ENCODE data around the gene KIAA0586. TPM values are rescaled to one million over a fixed set of nuclear protein-coding genes. Genes with fewer than 3 reads are reported as not detected.
"Not testable (repeated sequence)": the region's sequence is repeated elsewhere in the genome, so short reads cannot be mapped to it uniquely, and the experiment has no call there.

KIAA0586 gene
- polyA plus RNA-seq, 3 donors from 2014 or later: 5.4 to 26.4 (median 10.1) TPM

DNA sequence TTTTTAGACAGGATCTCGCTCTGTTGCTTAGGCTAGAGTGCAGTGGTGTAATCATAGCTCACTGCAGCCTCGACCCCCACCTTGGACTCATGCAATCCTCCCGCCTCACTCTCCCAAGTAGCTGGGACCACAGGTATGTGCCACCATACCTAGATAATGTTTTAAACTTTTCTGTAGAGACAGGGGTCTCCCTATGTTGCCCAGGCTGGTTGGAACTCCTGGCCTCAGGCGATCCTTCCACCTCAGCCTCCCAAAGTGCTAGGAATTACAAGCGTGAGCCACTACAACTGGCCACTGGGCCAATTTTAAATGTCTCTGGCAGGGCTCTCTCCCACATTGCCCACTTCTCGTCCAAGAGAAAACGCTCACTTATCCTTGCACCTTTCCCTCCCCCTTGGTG is 143.7 kb downstream of the KIAA0586 start:
- H3K9me3 Mint-ChIP-seq: no peaks in the 10 kb centered on the region
- peaks cover 0 to 1% (median 0%) of the 10 kb centered on the region in 3 donors for H3K36me3 Mint-ChIP-seq
- no peak overlapping the region for H3K4me3 Mint-ChIP-seq
- H3K4me1 Mint-ChIP-seq: no peaks in the 10 kb centered on the region
- H3K27me3 Mint-ChIP-seq (ENCODE audit: low read depth in 3 of 3): peaks cover 0 to 3% (median 0%) of the 10 kb centered on the region in 3 donors
- no peak overlapping the region for H3K27ac Mint-ChIP-seq
- no peak for DNase-seq

DNA sequence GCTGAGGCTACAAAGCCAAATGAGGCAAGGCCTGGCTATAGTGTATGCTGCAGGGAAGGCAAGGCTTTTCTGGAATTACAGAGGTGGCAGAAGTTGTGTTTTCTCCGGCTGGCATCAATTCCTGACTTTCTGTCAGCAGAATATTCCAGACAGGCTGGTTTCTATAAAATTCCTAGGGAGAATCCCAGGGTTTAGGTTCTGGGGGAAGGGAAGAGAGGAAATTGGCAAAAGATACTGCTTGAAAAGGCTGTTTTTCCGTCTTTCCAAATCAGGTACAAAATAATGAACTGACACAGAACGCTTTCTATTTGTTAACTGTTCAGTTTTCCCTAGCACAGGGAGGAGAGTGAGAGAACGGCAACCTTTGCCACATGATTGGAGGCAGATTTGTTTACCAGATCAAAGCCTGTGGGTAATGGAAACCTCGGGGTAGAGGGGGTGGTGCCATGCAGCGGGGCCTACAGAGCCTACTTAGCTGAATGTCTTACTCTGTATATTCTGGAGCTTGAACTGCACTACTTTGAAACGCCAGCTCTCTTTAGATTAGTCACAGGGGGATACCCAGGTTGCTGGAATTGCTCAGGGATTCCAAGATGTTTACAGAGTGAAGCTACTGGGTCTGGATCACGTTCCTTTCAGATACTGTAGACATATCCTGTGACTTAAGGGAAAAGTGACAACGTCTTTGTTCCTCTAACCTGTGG is 144.4 kb downstream of the KIAA0586 start:
- no peak for DNase-seq
- Mint-ChIP-seq H3K9me3 (no peaks in the 10 kb centered on the region), H3K27ac (no peak overlapping the region), H3K36me3 (no peaks in the 10 kb centered on the region), H3K4me1 (no peaks in the 10 kb centered on the region), H3K4me3 (no peak overlapping the region), H3K27me3 (ENCODE audit: low read depth in 3 of 3) (peaks cover 0 to 3% (median 0%) of the 10 kb centered on the region in 3 donors)

- no peaks in the 10 kb centered on the region for H3K4me1 Mint-ChIP-seq
- no peaks in the 10 kb centered on the region for H3K9me3 Mint-ChIP-seq
- no peaks in the 10 kb centered on the region for H3K36me3 Mint-ChIP-seq
- DNase-seq: no peak
- H3K27me3 Mint-ChIP-seq (ENCODE audit: low read depth in 3 of 3): peaks cover 0 to 3% (median 0%) of the 10 kb centered on the region in 3 donors
- no peak overlapping the region for H3K4me3 Mint-ChIP-seq
- no peak overlapping the region for H3K27ac Mint-ChIP-seq
Measured at GRCh38 chr14:58572473-58572853, 144.9 kb downstream of the KIAA0586 start.

DNA sequence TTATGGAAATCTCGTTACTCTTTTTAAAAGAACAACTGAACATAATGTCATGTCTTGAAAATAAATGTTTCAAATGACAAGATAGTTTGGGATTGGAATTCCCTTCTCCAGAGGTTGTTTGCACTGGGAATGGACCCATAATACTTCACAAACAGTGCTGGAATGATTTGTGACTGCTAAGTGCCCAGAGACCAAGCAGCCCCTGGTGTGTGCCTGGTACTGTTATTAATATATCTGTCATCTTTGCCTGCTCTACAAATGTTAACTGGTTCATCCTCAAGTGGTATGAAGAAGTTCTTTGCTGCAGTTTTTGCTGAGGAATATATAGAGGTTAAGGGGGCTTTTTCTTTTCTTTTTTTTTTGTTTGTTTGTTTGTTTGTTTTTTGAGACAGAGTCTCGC is 145.3 kb downstream of the KIAA0586 start:
- Mint-ChIP-seq H3K36me3 (no peaks in the 10 kb centered on the region), H3K4me1 (no peaks in the 10 kb centered on the region), H3K27me3 (ENCODE audit: low read depth in 3 of 3) (peaks cover 0 to 3% (median 0%) of the 10 kb centered on the region in 3 donors), H3K9me3 (no peaks in the 10 kb centered on the region), H3K27ac (no peak overlapping the region), H3K4me3 (no peak overlapping the region)
- no peak for DNase-seq

DNA sequence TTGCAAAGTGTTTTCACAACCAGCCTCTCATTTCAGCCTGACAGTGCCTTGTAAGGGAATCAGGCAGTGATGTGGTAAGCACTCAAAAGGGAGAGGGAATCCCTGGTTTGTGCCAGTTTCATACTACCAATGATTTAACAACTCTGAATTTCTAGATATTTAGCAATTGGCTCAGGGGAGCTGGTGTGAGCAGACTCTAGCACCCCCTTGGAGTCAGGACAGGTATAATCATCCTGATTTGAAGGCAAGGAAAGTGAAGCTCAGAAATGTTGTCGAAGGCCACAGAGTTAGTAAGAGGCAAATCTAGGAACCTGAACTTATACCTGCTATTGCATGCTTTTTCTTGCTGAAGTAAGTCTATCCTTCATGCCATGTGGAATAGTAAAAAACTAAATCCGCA is 147.1 kb downstream of the KIAA0586 start:
- peaks cover 0 to 3% (median 0%) of the 10 kb centered on the region in 3 donors for H3K27me3 Mint-ChIP-seq (ENCODE audit: low read depth in 3 of 3)
- H3K36me3 Mint-ChIP-seq: no peaks in the 10 kb centered on the region
- H3K4me3 Mint-ChIP-seq: no peak overlapping the region
- no peaks in the 10 kb centered on the region for H3K9me3 Mint-ChIP-seq
- no peaks in the 10 kb centered on the region for H3K4me1 Mint-ChIP-seq
- no peak overlapping the region for H3K27ac Mint-ChIP-seq
- DNase-seq: no peak

DNA sequence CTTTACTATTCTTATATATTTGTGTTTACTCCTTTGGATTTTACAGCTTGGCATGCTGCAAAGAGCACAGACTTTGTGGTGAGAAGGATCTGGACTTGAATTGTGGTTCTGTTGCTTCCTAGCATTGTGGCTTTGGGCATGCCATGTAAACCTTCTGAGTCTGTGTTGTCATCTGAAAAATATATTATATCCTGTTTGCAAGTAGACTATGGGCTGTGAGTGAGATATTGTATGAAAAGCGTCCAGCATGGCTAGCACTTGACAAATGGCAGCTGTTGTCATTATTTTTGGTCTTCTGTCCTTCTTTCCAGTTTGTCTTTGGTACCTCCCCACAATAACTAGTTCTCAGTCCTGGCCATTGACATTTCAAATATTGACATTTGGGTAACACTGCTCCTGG is 148.4 kb downstream of the KIAA0586 start:
- Mint-ChIP-seq H3K27ac (no peak overlapping the region), H3K9me3 (peaks cover 0 to 10% (median 3%) of the 10 kb centered on the region in 6 donors), H3K4me1 (no peaks in the 10 kb centered on the region), H3K27me3 (ENCODE audit: low read depth in 3 of 3) (peaks cover 0 to 5% (median 0%) of the 10 kb centered on the region in 3 donors), H3K36me3 (peaks cover 0 to 3% (median 3%) of the 10 kb centered on the region in 3 donors), H3K4me3 (no peak overlapping the region)
- no peak for DNase-seq

DNA sequence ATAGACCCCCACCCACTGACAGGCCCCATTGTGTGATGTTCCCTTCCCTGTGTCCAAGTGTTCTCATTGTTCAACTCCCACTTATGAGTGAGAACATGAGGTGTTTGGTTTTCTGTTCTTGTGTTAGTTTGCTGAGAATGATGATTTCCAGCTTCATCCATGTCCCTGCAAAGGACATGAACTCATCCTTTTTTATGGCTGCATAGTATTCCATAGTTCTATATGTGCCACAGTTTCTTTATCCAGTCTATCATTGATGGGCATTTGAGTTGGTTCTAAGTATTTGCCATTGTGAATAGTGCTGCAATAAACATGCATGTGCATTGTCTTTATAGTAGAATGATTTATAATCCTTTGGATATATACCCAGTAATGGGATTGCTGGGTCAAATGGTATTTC is 152.5 kb downstream of the KIAA0586 start:
- not testable (repeated sequence) for H3K27ac Mint-ChIP-seq, DNase-seq, H3K36me3 Mint-ChIP-seq, H3K4me3 Mint-ChIP-seq, H3K4me1 Mint-ChIP-seq
- Mint-ChIP-seq H3K9me3 (peaks cover 2 to 14% (median 5%) of the 10 kb centered on the region in 6 donors), H3K27me3 (ENCODE audit: low read depth in 3 of 3) (peaks cover 0 to 18% (median 1%) of the 10 kb centered on the region in 3 donors)

DNA sequence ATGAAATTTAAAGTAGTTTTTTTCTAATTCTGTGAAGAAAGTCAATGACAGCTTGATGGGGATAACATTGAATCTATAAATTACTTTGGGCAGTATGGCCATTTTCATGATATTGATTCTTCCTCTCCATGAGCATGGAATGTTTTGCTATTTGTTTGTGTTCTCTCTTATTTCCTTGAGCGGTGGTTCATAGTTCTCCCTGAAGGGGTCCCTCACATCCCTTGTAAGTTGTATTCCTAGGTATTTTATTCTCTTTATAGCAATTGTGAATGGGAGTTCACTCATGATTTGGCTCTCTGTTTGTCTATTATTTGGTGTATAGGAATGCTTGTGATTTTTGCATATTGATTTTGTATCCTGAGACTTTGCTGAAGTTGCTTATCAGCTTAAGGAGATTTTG is 153.9 kb downstream of the KIAA0586 start:
- not testable (repeated sequence) for H3K4me1 Mint-ChIP-seq, DNase-seq, H3K36me3 Mint-ChIP-seq, H3K4me3 Mint-ChIP-seq, H3K27ac Mint-ChIP-seq
- peaks cover 2 to 14% (median 5%) of the 10 kb centered on the region in 6 donors for H3K9me3 Mint-ChIP-seq
- H3K27me3 Mint-ChIP-seq (ENCODE audit: low read depth in 3 of 3): peaks cover under 1 to 18% (median 1%) of the 10 kb centered on the region in 3 donors

DNA sequence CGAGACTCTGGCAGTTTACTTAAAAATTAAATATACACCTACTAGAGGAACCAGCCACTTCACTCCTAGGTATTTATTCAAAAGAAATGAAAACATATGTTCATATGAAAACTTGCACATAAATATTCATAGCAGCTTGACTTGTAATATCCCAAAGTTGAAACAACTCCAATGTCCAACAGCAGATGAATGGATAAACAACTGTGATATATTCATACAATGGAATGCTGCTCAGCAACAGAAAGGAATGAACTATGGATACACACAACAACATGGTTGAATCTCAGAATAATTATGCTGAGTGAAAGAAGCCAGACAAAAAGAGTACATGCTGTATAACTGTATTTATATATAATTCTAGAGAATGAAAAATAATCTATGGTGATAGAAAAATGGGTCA is 156.9 kb downstream of the KIAA0586 start:
- Mint-ChIP-seq H3K27ac (no peak overlapping the region), H3K27me3 (ENCODE audit: low read depth in 3 of 3) (peaks cover 1 to 18% (median 3%) of the 10 kb centered on the region in 3 donors), H3K9me3 (peaks cover 2 to 14% (median 6%) of the 10 kb centered on the region in 6 donors), H3K4me3 (no peak overlapping the region), H3K4me1 (no peaks in the 10 kb centered on the region), H3K36me3 (peaks cover 3 to 8% (median 3%) of the 10 kb centered on the region in 3 donors)
- DNase-seq: no peak

DNA sequence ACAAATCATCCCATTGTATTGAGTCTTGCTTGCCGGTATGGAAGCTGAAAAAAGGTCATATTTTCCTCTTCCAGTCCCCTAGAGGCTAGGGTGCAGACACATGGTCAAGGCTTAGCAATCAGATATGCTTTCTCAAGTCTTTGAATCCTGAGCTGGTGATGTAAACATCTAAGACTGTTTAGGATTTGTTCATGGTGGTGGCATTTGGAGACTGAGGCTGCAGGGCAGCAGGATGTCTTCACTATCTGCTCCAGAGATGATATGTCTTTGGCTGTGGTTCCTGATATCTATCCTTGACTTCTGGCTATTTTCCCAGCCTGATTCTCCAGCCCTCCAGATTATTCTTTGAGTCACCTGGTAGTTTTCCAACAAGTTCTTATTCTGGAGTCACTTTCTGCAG is 159.8 kb downstream of the KIAA0586 start:
- H3K4me3 Mint-ChIP-seq: no peak overlapping the region
- H3K4me1 Mint-ChIP-seq: no peaks in the 10 kb centered on the region
- H3K27ac Mint-ChIP-seq: no peak overlapping the region

DNA sequence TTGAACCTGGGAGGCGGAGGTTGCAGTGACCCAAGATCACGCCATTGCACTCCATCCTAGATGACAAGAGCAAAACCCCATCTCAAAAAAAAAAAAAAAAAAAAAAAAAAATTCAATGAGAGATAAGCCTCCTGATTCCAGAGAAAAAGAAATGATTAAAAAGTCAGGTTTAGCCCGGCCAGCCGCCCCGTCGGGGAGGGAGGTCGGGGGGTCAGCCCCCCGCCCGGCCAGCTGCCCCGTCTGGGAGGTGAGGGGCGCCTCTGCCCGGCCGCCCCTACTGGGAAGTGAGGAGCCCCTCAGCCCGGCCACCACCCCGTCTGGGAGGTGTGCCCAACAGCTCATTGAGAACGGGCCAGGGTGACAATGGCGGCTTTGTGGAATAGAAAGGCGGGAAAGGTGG is 160.8 kb downstream of the KIAA0586 start:
- not testable (repeated sequence) for H3K36me3 Mint-ChIP-seq; H3K4me1 Mint-ChIP-seq; H3K9me3 Mint-ChIP-seq; H3K4me3 Mint-ChIP-seq; H3K27me3 Mint-ChIP-seq (ENCODE audit: low read depth in 3 of 3); H3K27ac Mint-ChIP-seq; DNase-seq

More for the DNA sequence above, 159.8 kb downstream of the KIAA0586 start:
- Mint-ChIP-seq H3K36me3 (peaks cover 0 to 8% (median 3%) of the 10 kb centered on the region in 3 donors), H3K9me3 (peaks cover 0 to 4% (median under 1%) of the 10 kb centered on the region in 6 donors), H3K27me3 (ENCODE audit: low read depth in 3 of 3) (peaks cover 1 to 13% (median 3%) of the 10 kb centered on the region in 3 donors)
- no peak for DNase-seq

DNA sequence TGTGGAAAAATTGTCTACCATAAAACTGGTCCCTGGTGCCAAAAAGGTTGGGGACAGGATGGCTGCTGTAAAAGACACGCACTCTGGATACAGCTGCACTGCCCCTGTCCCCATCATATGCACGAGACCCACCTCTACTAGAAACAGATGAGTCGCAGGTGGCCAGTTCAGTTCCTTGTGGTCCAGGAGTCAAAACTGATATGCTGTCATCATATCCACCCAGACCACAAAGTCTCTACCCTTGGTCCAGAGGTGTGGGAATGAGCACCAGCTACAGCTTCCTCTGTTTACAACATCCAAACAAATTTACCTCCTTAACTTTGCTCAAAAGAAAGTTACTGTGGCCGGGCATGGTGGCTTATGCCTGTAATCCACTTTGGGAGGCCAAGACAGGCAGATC is 166.5 kb downstream of the KIAA0586 start:
- peaks cover 0 to 3% (median 0%) of the 10 kb centered on the region in 3 donors for H3K27me3 Mint-ChIP-seq (ENCODE audit: low read depth in 3 of 3)

DNA sequence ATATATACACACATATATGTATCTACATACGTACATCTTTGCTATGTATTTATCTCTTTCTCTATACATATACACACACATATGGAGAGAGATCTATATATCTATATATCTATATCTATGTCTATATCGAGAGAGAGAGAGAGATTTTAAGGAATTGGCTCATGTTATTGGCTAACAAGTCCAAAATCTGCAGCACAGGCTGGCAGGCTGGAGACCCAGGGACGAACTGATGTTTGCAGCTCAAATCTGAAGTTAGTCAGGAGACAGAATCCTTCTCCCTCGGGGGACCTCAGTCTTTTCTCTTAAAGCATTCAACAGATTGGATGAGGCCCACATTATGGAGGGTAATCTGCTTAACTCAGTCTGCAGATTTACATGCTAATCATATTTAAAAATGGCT is 169.5 kb downstream of the KIAA0586 start:
- H3K27ac Mint-ChIP-seq: no peak overlapping the region
- H3K9me3 Mint-ChIP-seq: no peaks in the 10 kb centered on the region
- no peak for DNase-seq
- no peaks in the 10 kb centered on the region for H3K4me1 Mint-ChIP-seq
- no peaks in the 10 kb centered on the region for H3K36me3 Mint-ChIP-seq
- H3K27me3 Mint-ChIP-seq (ENCODE audit: low read depth in 3 of 3): peaks cover 0 to 3% (median 0%) of the 10 kb centered on the region in 3 donors
- H3K4me3 Mint-ChIP-seq: no peak overlapping the region

More for the DNA sequence above, 166.5 kb downstream of the KIAA0586 start:
- H3K9me3 Mint-ChIP-seq: peaks cover 0 to 3% (median 0%) of the 10 kb centered on the region in 6 donors
- H3K4me1 Mint-ChIP-seq: no peaks in the 10 kb centered on the region
- no peak overlapping the region for H3K4me3 Mint-ChIP-seq
- no peak for DNase-seq
- H3K27ac Mint-ChIP-seq: no peak overlapping the region
- peaks cover 0 to 3% (median 0%) of the 10 kb centered on the region in 3 donors for H3K36me3 Mint-ChIP-seq

DNA sequence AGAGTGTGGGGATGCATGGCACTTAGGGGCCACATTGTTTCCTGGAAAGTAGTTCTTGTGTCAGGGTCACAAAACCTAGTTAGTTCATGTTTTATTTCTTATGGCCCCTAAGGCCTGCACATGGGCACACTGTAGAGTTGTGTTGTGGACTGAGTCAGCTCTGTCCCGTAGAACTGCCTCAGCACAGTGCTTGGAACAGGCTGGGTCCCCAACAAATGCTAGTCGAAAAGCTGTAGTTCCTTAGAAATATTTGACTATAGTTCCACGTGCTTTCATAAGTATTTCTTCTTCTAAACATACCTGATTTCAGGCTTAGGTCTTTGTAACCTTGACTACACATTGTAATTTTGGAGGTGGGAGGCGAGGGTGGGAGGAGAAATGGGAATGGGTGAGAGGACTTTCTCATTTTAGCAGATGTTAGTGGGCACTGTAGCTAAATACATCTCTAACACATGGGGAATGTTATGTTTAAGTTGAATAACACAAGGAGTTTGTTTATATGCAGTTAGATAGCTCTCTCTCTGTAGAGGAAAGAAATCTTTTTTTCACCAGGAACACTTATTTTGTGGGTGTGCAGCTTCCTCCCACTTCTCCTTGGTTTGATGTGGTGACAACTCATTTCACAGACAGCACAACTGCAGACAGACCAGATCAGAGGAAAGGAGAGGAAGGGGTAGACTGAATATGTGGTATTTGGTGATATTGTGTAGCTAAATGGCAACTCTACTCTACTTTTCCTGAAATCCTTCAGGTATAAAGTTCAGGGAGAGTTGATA is 170.7 kb downstream of the KIAA0586 start:
- no peak for DNase-seq
- Mint-ChIP-seq H3K36me3 (no peaks in the 10 kb centered on the region), H3K27me3 (ENCODE audit: low read depth in 3 of 3) (peaks cover 0 to 3% (median 0%) of the 10 kb centered on the region in 3 donors), H3K27ac (no peak overlapping the region), H3K4me1 (no peaks in the 10 kb centered on the region), H3K4me3 (no peak overlapping the region), H3K9me3 (no peaks in the 10 kb centered on the region)
